ENCODE data around the gene RAB11FIP3.

The RAB11FIP3 gene

GRCh38 chr16:489606-490005 lies 64.2 kb downstream of the RAB11FIP3 start:
- TF ChIP-seq GATA2 (IDR thresholded peaks at IDR 0.05; ENCODE audit: low read depth, low read length) (no peak), GATA3 (IDR thresholded peaks at IDR 0.05; ENCODE audit: low read depth, low read length) (no peak)

GRCh38 chr16:490768-491167 lies 65.3 kb downstream of the RAB11FIP3 start:
- TF ChIP-seq GATA3 (IDR thresholded peaks at IDR 0.05; ENCODE audit: low read depth, low read length) (no peak), GATA2 (IDR thresholded peaks at IDR 0.05; ENCODE audit: low read depth, low read length) (no peak)

- TF ChIP-seq GATA2 (IDR thresholded peaks at IDR 0.05; ENCODE audit: low read depth, low read length): no peak
These were observed 65.9 kb downstream of the RAB11FIP3 start for GRCh38 chr16:491220-491919.

- TF ChIP-seq GATA2 (IDR thresholded peaks at IDR 0.05; ENCODE audit: low read depth, low read length): no peak
- TF ChIP-seq GATA3 (IDR thresholded peaks at IDR 0.05; ENCODE audit: low read depth, low read length): no peak
These were observed 66.9 kb downstream of the RAB11FIP3 start for GRCh38 chr16:492211-492875.

- TF ChIP-seq GATA2 (IDR thresholded peaks at IDR 0.05; ENCODE audit: low read depth, low read length) (no peak), GATA3 (IDR thresholded peaks at IDR 0.05; ENCODE audit: low read depth, low read length) (no peak)
These were observed 69.8 kb downstream of the RAB11FIP3 start for GRCh38 chr16:495127-495748.

GRCh38 chr16:496097-496886 lies 70.8 kb downstream of the RAB11FIP3 start:
- TF ChIP-seq GATA3 (IDR thresholded peaks at IDR 0.05; ENCODE audit: low read depth, low read length) (no peak), GATA2 (IDR thresholded peaks at IDR 0.05; ENCODE audit: low read depth, low read length) (no peak)

GRCh38 chr16:497258-497657 lies 71.8 kb downstream of the RAB11FIP3 start:
- no peak for TF ChIP-seq GATA2 (IDR thresholded peaks at IDR 0.05; ENCODE audit: low read depth, low read length)
- TF ChIP-seq GATA3 (IDR thresholded peaks at IDR 0.05; ENCODE audit: low read depth, low read length): no peak

GRCh38 chr16:499924-500323 lies 74.5 kb downstream of the RAB11FIP3 start:
- TF ChIP-seq GATA2 (IDR thresholded peaks at IDR 0.05; ENCODE audit: low read depth, low read length) (no peak), GATA3 (IDR thresholded peaks at IDR 0.05; ENCODE audit: low read depth, low read length) (no peak)

GRCh38 chr16:500709-501108 lies 75.3 kb downstream of the RAB11FIP3 start:
- TF ChIP-seq GATA2 (IDR thresholded peaks at IDR 0.05; ENCODE audit: low read depth, low read length) (no peak), GATA3 (IDR thresholded peaks at IDR 0.05; ENCODE audit: low read depth, low read length) (no peak)

- no peak for TF ChIP-seq GATA2 (IDR thresholded peaks at IDR 0.05; ENCODE audit: low read depth, low read length)
- TF ChIP-seq GATA3 (IDR thresholded peaks at IDR 0.05; ENCODE audit: low read depth, low read length): no peak
These were observed 76.9 kb downstream of the RAB11FIP3 start for GRCh38 chr16:502179-502943.

- no peak for TF ChIP-seq GATA3 (IDR thresholded peaks at IDR 0.05; ENCODE audit: low read depth, low read length)
- TF ChIP-seq GATA2 (IDR thresholded peaks at IDR 0.05; ENCODE audit: low read depth, low read length): no peak
These were observed 78.0 kb downstream of the RAB11FIP3 start for GRCh38 chr16:503150-504071.

GRCh38 chr16:505479-506245 lies 80.2 kb downstream of the RAB11FIP3 start:
- TF ChIP-seq GATA2 (IDR thresholded peaks at IDR 0.05; ENCODE audit: low read depth, low read length): no peak
- no peak for TF ChIP-seq GATA3 (IDR thresholded peaks at IDR 0.05; ENCODE audit: low read depth, low read length)
